Tibial nerve (tissue), 3 donors: ENCODE data around the gene TYRO3.

Experiments used
- CTCF ChIP-seq, 5 experiments: fragments of 200-600 bp in 3 of 5; fragments of 450-650 bp in 2 of 5; sonication (generic) in 3 of 5; IDR thresholded peaks; one replicate each; pipeline ENCODE4 v1.5.1; 2016 to 2019; ENCODE audit warnings: antibody characterized with exemption in 5 of 5, mild to moderate bottlenecking in 3 of 5, moderate library complexity in 2 of 5
- POLR2A ChIP-seq, 2 donors: fragments of 450-650 bp; IDR thresholded peaks; one replicate each; pipeline ENCODE4 v1.6.1; 2017; ENCODE audit warnings: antibody characterized with exemption in 2 of 2, mild to moderate bottlenecking in 2 of 2, moderate library complexity in 2 of 2

GRCh38 chr15:41517895-41518449 is 41.0 kb upstream of the TYRO3 start:
- no peak for TF ChIP-seq CTCF (IDR thresholded peaks at IDR 0.05)
- TF ChIP-seq POLR2A (IDR thresholded peaks at IDR 0.05), result no peak
